GM12891 (cell line): ENCODE measurements around the gene RBCK1.

Source experiments
- POLR2A ChIP-seq: IDR thresholded peaks from 2 replicates; pipeline ENCODE4 v1.6.1; 2011; ENCODE audit warnings: low read depth, low read length, control low read depth
- POLR2AphosphoS5 ChIP-seq: IDR thresholded peaks from 2 replicates; pipeline ENCODE4 v1.6.1; 2011; ENCODE audit warnings: low read depth, low read length, control low read depth

DNA sequence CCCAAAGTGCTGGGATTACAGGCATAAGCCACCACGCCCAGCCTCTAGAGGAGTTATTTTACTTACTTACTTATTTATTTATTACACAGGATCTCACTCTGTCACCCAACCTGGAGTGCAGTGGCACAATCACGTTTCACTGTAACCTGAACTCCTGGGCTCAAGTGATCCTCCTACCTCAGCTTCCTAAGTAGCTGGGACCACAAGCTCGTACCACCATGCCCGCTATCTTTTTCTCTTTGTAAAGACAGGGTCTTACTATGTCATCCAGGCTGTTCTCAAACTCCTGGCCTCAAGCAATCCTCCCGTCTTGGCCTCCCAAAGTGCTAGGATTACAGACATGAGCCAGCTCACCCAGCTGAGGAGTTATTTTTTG is 29.1 kb upstream of the RBCK1 start:
- no peak for TF ChIP-seq POLR2A
- TF ChIP-seq POLR2AphosphoS5, result no peak
